GM12878 (cell line): ENCODE measurements around the gene CNST. TPM values are rescaled to one million over a fixed set of nuclear protein-coding genes. Genes with fewer than 3 reads are reported as not detected.

Experiments
- ATAC-seq: fragments of 200-7000 bp; cut with Tn5 transposase; 3 replicates; pipeline ENCODE4 v1.9.1; 2020; ENCODE audit warnings: mild to moderate bottlenecking, moderate library complexity
- BruUV-seq: library from RNA; stranded (reverse); fragments of 400-500 nt; replicated peaks from 2 replicates; lab custom pipeline; 2021; lab: Mats Ljungman, UMichigan
- CTCF ChIA-PET: fragments of 300-600 bp; sonication (Branson Sonifier 250); formaldehyde crosslinking; extraction: SDS; loops from one replicate; lab custom pipeline; 2021; ENCODE audit warnings: inconsistent platforms; lab: Yijun Ruan, JAX
- POLR2A ChIA-PET: fragments of 350-600 bp; formaldehyde crosslinking; extraction: SDS; loops from one replicate; lab custom pipeline; 2021; ENCODE audit warnings: inconsistent platforms; lab: Charles Lee
- RAD21 ChIA-PET: fragments of 300-600 bp; sonication (Branson Sonifier 250); formaldehyde crosslinking; loops from one replicate; lab custom pipeline; 2023; ENCODE audit warnings: antibody characterized with exemption; ENCODE audit not compliant: unreplicated experiment; lab: Charles Lee
- SMC1A ChIA-PET: fragments of 300-600 bp; sonication (Branson Sonifier 250); formaldehyde crosslinking; loops from one replicate; lab custom pipeline; 2023; ENCODE audit not compliant: unreplicated experiment, uncharacterized antibody; lab: Charles Lee
- DNase-seq: peaks from one replicate; pipeline ENCODE4 v3.0.0-alpha.2; 2011; ENCODE audit warnings: low read depth, low spot score
- FAIRE-seq: peaks from 3 replicates; lab custom pipeline; 2011; peaks lifted over from hg19 to GRCh38; lab: Jason Lieb, UNC
- H2AFZ ChIP-seq: 2 replicates; pipeline ENCODE4 v1.6.0; 2011; ENCODE audit warnings: low read depth, low read length, control low read depth; ENCODE audit not compliant: control insufficient read depth
- H3K27ac ChIP-seq: 2 replicates; pipeline ENCODE4 v1.5.1; 2011; ENCODE audit warnings: control low read depth; ENCODE audit not compliant: control insufficient read depth, insufficient read depth
- H3K27me3 ChIP-seq, 2 experiments: replicated peaks in 1 of 2; 2 replicates each; pipeline versions ENCODE4 v1.6.0 to v1.6.1; 2011; ENCODE audit warnings: low read length in 1 of 2; ENCODE audit not compliant: control insufficient read depth in 2 of 2, insufficient read depth in 2 of 2
- H3K36me3 ChIP-seq, 2 experiments: 2 replicates each; pipeline ENCODE4 v1.5.1; 2011; ENCODE audit warnings: low read length in 1 of 2; ENCODE audit not compliant: control insufficient read depth in 2 of 2, insufficient read depth in 2 of 2
- H3K4me1 ChIP-seq: 2 replicates; pipeline ENCODE4 v1.6.1; 2011; ENCODE audit warnings: mild to moderate bottlenecking, low read length, moderate library complexity, mixed read lengths; ENCODE audit not compliant: control insufficient read depth, insufficient read depth
- H3K4me2 ChIP-seq: 2 replicates; pipeline ENCODE4 v1.6.0; 2011; ENCODE audit warnings: control low read depth; ENCODE audit not compliant: control insufficient read depth, insufficient read depth
- H3K4me3 ChIP-seq: fragments of 200-600 bp; sonication (generic); 2 replicates; pipeline ENCODE4 v1.5.1; 2016
- H3K79me2 ChIP-seq: 2 replicates; pipeline ENCODE4 v1.6.0; 2011; ENCODE audit warnings: low read length; ENCODE audit not compliant: control insufficient read depth, insufficient read depth
- H3K9ac ChIP-seq: 2 replicates; pipeline ENCODE4 v1.8.0; 2011; ENCODE audit warnings: low read length, control low read depth, mixed read lengths; ENCODE audit not compliant: control insufficient read depth, insufficient read depth
- H3K9me3 ChIP-seq: replicated peaks from 3 replicates; pipeline ENCODE4 v1.5.1; 2011; ENCODE audit warnings: mild to moderate bottlenecking, low read length; ENCODE audit not compliant: control insufficient read depth, insufficient read depth
- H4K20me1 ChIP-seq: 2 replicates; pipeline ENCODE4 v1.6.0; 2011; ENCODE audit not compliant: control insufficient read depth, insufficient read depth
- CEBPB ChIP-seq, 2 experiments: fragments of 150-350 bp in 1 of 2; IDR thresholded peaks; 2 replicates each; pipeline ENCODE4 v1.6.1; 2012 to 2014; ENCODE audit warnings: low read depth in 2 of 2, low read length in 2 of 2, borderline replicate concordance in 1 of 2, inconsistent platforms in 1 of 2
- FOXK2 ChIP-seq: fragments of 450-650 bp; IDR thresholded peaks from 2 replicates; pipeline ENCODE4 v1.6.1; 2017; ENCODE audit warnings: mild to moderate bottlenecking, moderate library complexity
- NFYA ChIP-seq: IDR thresholded peaks from 2 replicates; pipeline ENCODE4 v1.6.1; 2011; ENCODE audit warnings: low read depth, mild to moderate bottlenecking, low read length, improper control_type of control experiment, borderline replicate concordance
- POLR2AphosphoS2 ChIP-seq: IDR thresholded peaks from 2 replicates; pipeline ENCODE4 v1.6.1; 2011; ENCODE audit warnings: low read depth, mild to moderate bottlenecking, low read length, improper control_type of control experiment, moderate library complexity
- RAD51 ChIP-seq: fragments of 450-650 bp; IDR thresholded peaks from 2 replicates; pipeline ENCODE4 v1.6.1; 2016; ENCODE audit warnings: moderate library complexity, mild to moderate bottlenecking, inconsistent platforms
- SMAD1 ChIP-seq: fragments of 450-650 bp; IDR thresholded peaks from 2 replicates; pipeline ENCODE4 v1.6.1; 2018; ENCODE audit warnings: mild to moderate bottlenecking, low read depth; ENCODE audit not compliant: partially characterized antibody
- SMARCA5 ChIP-seq: fragments of 450-650 bp; IDR thresholded peaks from 2 replicates; pipeline ENCODE4 v1.6.1; 2017; ENCODE audit warnings: mild to moderate bottlenecking
- SREBF2 ChIP-seq: IDR thresholded peaks from 2 replicates; pipeline ENCODE4 v1.6.1; 2012; ENCODE audit warnings: mild to moderate bottlenecking, low read length
- ZNF217 ChIP-seq: fragments of 450-650 bp; IDR thresholded peaks from 2 replicates; pipeline ENCODE4 v1.6.1; 2017; ENCODE audit warnings: antibody characterized with exemption, mild to moderate bottlenecking
- ZZZ3 ChIP-seq: IDR thresholded peaks from 2 replicates; pipeline ENCODE4 v1.6.1; 2011; ENCODE audit warnings: low read depth; ENCODE audit not compliant: control insufficient read depth, insufficient read length
- WGBS: methylation state at CpG from one replicate; pipeline ENCODE4 v1.1.6; 2016; ENCODE audit warnings: low lambda C conversion rate; ENCODE audit not compliant: insufficient replicate concordance, insufficient coverage; ENCODE audit errors: missing lambda C conversion rate; 5-methylcytosine and 5-hydroxymethylcytosine counted together
- in situ Hi-C: fragments of 300-500 bp; cut with MboI; formaldehyde crosslinking; loops from 9 replicates; pipeline ENCODE4 v1.14.3; 2018; ENCODE audit warnings: mixed read lengths
- intact Hi-C: fragments of 100-400 bp; cut with micrococcal nuclease; formaldehyde crosslinking; loops from one replicate; pipeline ENCODE4 v1.14.2; 2022; ENCODE audit not compliant: unreplicated experiment
- polyA plus RNA-seq, 11 experiments: library from polyadenylated mRNA; depleted of rRNA in 4 of 11; unstranded in 6 of 11; stranded (reverse) in 5 of 11; fragments of >200 nt; fragmentation: Nextera tagmentation in 4 of 11; fragmentation: Illumina TruSeq in 1 of 11; extraction: Ambion mirVana in 4 of 11; extraction: Trizol in 1 of 11; gene quantifications; 1 replicate in 1 of 11; 2 replicates in 10 of 11; pipeline versions ENCODE4 v1.2.1 to v1.2.3, GENCODE V29; 2011 to 2016; ENCODE audit warnings: inconsistent platforms in 2 of 11, missing spikeins in 2 of 11, low read depth in 1 of 11
- total RNA-seq, 4 experiments: library from RNA; depleted of rRNA in 3 of 4; stranded (reverse); fragments of >200 nt in 3 of 4; fragmentation: Illumina TruSeq in 1 of 4; extraction: Trizol in 1 of 4; gene quantifications; 2 replicates each; pipeline versions ENCODE4 v1.2.1 to v1.2.3, GENCODE V29; 2013 to 2021
- TF ChIP-seq, protein P1 (sequence below): fragments of 450-650 bp; formaldehyde crosslinking; IDR thresholded peaks from 2 replicates; pipeline ENCODE4 v1.4.0; 2022; ENCODE audit warnings: mild to moderate bottlenecking, moderate library complexity
- TF ChIP-seq, protein P2 (sequence below): IDR thresholded peaks from 2 replicates; pipeline ENCODE4 v1.6.1; 2012; ENCODE audit warnings: low read length, inconsistent platforms

The CNST gene
- total and polyA plus RNA-seq, 10 of the 15 experiments (the other 5 are each of a cell fraction or from before 2014, with no cell fraction given), result 4.8 to 16.2 (median 12.3) TPM

DNA sequence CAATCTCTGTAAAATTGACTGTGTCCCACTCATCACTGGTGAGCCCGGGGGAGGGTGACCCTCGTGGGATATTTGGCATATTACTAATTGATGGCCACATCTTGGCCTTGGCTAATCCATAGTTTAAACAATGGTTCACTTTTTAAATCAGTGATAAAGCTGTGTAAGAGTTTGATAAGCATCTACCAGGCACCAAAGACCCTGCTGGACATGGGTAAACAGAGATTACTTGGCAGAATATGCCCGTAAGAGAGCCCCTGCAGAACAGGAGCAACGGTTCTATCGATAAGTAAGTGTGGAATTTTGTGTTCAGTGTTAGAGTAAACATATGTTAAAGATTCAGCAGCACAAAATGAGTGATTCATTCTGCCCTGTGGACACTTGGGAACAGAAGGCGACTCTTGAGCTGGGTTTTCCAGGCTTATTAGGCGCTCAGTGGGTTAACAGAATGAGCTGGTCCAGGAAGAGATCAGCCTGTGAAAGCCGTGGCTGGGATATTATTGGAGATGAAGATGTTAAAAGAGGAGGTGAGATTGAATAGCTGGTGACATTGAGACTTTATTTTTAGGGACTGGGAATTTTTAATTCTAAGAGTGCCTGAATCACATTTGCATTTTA, 55.9 kb downstream of the CNST start:
- Histone ChIP-seq H3K27ac (no peak overlapping the region), H3K27me3 (no peaks in the 10 kb centered on the region), H3K9ac (no peak overlapping the region), H3K4me3 (no peak overlapping the region), H3K4me2 (no peak overlapping the region), H2AFZ (no peak overlapping the region), H3K36me3 (peaks cover 0 to 3% of the 10 kb centered on the region in 2 experiments), H3K79me2 (no peaks in the 10 kb centered on the region), H4K20me1 (no peaks in the 10 kb centered on the region), H3K4me1 (no peaks in the 10 kb centered on the region), H3K9me3 (no peaks in the 10 kb centered on the region)
- POLR2A ChIA-PET, result no interaction called here
- FAIRE-seq, result no peak
- TF ChIP-seq CEBPB (IDR thresholded peaks at IDR 0.05; ENCODE audit: borderline replicate concordance in 1 of 2, low read depth in 2 of 2, low read length in 2 of 2) (no peak), FOXK2 (no peak), SMAD1 (no peak), SREBF2 (no peak), ZNF217 (no peak), ZZZ3 (no peak), RAD51 (no peak), POLR2AphosphoS2 (no peak), NFYA (no peak), SMARCA5 (no peak)
- TF ChIP-seq, protein P1, sequence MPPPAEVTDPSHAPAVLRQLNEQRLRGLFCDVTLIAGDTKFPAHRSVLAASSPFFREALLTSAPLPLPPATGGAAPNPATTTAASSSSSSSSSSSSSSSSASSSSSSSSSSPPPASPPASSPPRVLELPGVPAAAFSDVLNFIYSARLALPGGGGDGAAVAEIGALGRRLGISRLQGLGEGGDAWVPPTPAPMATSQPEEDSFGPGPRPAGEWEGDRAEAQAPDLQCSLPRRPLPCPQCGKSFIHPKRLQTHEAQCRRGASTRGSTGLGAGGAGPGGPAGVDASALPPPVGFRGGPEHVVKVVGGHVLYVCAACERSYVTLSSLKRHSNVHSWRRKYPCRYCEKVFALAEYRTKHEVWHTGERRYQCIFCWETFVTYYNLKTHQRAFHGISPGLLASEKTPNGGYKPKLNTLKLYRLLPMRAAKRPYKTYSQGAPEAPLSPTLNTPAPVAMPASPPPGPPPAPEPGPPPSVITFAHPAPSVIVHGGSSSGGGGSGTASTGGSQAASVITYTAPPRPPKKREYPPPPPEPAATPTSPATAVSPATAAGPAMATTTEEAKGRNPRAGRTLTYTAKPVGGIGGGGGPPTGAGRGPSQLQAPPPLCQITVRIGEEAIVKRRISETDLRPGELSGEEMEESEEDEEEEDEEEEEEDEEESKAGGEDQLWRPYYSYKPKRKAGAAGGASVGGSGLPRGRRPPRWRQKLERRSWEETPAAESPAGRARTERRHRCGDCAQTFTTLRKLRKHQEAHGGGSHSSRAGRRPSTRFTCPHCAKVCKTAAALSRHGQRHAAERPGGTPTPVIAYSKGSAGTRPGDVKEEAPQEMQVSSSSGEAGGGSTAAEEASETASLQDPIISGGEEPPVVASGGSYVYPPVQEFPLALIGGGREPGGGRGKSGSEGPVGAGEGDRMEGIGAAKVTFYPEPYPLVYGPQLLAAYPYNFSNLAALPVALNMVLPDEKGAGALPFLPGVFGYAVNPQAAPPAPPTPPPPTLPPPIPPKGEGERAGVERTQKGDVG (CRISPR knock-in tag), result no peak
- TF ChIP-seq, protein P2, sequence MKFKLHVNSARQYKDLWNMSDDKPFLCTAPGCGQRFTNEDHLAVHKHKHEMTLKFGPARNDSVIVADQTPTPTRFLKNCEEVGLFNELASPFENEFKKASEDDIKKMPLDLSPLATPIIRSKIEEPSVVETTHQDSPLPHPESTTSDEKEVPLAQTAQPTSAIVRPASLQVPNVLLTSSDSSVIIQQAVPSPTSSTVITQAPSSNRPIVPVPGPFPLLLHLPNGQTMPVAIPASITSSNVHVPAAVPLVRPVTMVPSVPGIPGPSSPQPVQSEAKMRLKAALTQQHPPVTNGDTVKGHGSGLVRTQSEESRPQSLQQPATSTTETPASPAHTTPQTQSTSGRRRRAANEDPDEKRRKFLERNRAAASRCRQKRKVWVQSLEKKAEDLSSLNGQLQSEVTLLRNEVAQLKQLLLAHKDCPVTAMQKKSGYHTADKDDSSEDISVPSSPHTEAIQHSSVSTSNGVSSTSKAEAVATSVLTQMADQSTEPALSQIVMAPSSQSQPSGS, result no peak
- in situ Hi-C loops (no loop called here), intact Hi-C loops (no loop called here)
- BruUV-seq, result TSS peak; percentile 47
- SMC1A ChIA-PET, result interaction anchor here (1.0 to 1.6 kb wide), 3 partner anchors 26 to 64 kb away, joined by 3 to 5 read pairs (median 3); no protein-coding TSS in a partner anchor
- no peak for ATAC-seq
- CTCF ChIA-PET, result interaction anchor here (2.5 kb wide), 1 partner anchor 11 kb away, joined by 5 read pairs; no protein-coding TSS in a partner anchor
- DNase-seq, result no peak
- WGBS, result 87% methylated on average over 8 of the region's 8 CpGs
- RAD21 ChIA-PET, result interaction anchor here (0.6 kb wide), 1 partner anchor 441 kb away, joined by 3 read pairs; no protein-coding TSS in a partner anchor
